GM10266 (cell line): ENCODE measurements around the gene WDFY4.

ENCODE experiments used
- DNase-seq: peaks from one replicate; pipeline ENCODE4 v3.0.0; 2012; ENCODE audit errors: extremely low spot score
- CTCF ChIP-seq: IDR thresholded peaks from 2 replicates; pipeline ENCODE4 v1.5.1; 2012; ENCODE audit warnings: mild to moderate bottlenecking, low read depth; ENCODE audit not compliant: control insufficient read depth, insufficient read depth; ENCODE audit errors: missing control alignments

Gene WDFY4

GRCh38 chr10:48785796-48786195 lies 101.1 kb downstream of the WDFY4 start:
- no peak for DNase-seq
- TF ChIP-seq CTCF: no peak

DNA sequence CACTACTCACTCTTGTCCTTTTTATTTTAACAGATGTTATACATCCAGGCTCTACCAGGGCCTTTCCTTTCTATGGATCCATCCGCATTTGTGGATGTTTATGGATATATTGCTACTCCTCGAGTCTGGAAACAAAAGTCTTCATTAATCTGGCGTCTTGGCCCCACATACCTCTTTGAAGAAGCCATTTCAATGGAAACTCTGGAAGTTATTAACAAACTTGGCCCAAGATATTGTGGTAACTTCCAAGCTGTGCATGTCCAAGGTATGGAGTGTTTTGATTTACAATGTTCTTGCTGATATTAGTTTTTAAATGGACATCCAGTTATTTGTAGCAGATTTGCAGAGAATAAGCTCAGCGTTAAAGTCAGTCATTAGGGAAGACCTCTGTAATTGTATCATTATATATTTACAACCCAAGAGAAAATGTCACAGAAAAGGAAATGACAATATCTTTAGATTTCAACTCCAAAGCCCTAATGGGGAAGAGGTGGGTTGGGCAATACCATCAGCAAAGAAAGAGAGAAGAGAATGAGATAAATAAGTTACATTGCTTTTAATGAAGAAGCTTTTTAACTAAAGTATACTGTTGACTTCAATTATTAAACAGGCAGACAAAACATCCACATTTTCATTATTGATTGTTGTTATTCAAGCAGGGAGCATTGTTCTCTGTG lies 102.1 kb downstream of the WDFY4 start:
- no peak for DNase-seq
- no peak for TF ChIP-seq CTCF

DNA sequence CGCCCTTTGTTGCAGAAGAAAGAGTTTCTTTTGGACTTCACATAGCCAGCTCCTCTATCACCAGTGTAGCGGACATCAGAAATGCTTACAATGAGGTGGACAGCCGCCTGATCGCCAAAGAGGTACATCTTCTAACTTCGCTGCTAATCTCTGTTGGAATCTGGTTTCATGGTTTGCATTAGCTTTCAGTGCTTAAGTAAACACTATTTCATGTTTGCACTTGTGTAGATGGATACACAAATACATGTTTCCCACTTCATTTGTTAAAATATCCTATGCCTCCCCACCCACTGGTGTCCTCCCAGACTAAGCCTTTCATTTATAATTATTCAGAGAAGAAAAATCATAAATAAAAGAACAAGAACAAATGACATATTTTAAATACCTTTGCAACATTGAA lies 103.9 kb downstream of the WDFY4 start:
- no peak for TF ChIP-seq CTCF
- no peak for DNase-seq

- TF ChIP-seq CTCF: no peak
- DNase-seq: no peak
Measured at GRCh38 chr10:48789486-48790456, 105.1 kb downstream of the WDFY4 start.

DNA sequence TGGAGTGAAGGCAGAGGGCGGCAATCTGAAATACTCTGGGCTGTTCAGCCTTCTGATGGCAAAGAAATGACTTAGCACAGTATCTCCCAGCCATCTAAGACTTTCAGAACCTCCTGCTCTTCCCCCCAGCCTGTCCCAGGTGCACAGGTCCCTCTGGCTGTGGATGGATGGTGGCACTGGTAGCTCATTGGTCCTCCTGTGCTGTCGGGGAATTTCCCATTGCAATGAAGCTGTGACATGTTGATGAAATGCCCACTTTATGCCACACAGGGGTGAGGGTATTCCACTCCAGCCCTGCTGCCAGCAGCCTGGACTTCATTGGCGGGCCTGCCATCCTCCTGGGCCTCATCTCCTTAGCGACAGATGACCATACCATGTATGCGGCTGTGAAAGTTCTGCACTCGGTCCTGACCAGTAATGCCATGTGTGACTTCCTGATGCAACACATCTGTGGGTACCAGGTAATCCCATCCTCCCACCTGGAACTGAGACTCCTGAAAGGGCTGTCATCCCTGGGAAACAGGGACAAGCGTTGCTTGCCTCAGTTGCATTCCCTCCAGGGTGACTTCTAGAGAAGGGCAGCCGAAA lies 105.9 kb downstream of the WDFY4 start:
- no peak for TF ChIP-seq CTCF
- no peak for DNase-seq

DNA sequence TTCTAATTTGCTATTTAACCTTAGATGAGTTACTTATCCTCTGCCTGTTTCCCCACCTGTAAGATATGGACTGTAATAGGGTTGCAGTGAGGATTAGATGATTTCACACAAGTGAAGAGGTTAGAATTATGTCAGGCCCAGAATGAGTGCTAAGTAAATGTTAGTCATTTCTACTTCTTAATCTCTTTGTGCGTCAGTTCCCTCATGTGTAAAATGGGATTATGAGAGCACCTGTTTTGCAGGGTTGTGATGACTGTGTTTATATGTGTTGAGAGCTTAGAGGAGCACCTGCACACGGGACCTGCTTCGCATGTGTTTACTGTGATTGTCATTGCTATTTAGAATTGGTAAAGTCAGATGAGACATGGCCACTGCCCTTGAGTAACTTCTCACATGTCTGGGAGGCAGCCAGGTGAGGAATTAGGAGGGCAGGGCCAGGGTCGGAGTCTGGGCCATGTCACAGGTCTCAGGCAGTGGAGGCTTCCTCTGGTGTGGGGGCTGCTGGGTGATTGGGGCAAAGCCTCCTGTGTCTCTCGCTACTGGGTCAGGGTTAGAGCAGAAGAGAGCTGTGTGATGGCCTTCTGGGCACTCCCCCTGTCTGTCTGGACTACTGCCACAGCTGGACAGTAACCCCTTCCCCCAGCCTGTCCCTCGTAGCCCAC lies 106.7 kb downstream of the WDFY4 start:
- TF ChIP-seq CTCF: no peak
- DNase-seq: no peak
